HG03571 (cell line): Measurements from ENCODE around the gene RBFOX1.

Experiments used
- ATAC-seq: cut with Tn5 transposase; IDR thresholded peaks from one replicate; pipeline ENCODE4 v1.9.1; 2021; ENCODE audit not compliant: unreplicated experiment

Gene RBFOX1

DNA sequence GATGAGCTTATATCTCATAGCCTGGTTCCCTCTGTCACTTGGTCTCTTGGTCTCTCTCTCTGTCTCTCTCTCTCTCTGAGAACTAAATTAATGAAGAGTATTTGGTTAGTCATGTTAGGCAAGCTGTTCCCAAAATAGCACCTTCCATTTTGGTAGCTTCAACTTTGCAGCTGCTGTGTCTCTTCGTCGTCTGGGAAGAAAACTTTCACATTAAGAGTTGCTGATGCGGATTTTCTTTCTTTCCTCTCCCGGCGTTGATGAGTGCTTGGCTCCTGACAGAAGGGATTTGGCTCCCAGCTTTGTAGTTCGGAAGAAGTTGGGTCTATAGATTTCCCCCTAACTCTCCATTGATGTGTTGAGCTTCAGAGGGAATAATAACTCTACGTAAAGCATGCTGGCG lies at the start of gene RBFOX1:
RBFOX1 (plus strand) TSS at position 235 of the 400 bp plus-strand sequence.
- ATAC-seq, result no peak

DNA sequence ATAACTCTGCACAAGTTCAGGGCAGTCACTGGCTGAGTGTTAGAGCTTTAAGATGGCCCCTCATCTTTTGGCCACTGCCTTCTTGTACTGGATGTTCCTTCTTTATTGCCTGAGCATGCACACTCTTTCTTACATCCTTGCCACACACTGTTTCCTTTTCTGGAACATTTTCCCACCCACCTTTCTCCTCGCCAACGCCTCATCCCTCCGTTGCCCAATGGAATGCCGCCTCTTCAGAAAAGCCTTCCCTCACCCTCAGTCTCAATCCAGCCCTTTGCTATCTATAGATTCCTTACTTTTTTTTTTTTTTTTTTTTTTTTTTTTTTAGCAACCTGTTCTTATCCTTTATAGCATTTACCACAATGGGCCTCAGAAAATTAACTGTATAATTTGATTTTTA lies 47.9 kb upstream of the RBFOX1 start:
- no peak for ATAC-seq

DNA sequence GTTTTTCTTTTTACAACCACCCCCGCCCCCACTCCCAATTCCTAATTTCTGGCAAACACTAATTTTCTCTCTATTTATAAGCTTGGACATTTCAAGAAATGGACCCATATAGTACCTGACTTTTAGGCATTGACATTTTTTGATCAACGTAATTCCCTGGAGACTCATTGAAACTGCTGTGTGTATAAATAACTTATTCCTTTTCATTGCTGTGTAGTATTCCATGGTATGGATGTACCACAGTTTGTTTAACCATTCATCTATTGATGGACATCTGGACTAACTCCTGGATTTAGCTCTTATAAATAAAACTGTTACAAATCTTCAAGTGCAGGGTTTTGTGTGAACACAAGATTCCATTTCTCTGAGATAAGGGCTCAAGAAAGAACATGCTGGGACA lies 47.1 kb upstream of the RBFOX1 start:
- ATAC-seq, result no peak

DNA sequence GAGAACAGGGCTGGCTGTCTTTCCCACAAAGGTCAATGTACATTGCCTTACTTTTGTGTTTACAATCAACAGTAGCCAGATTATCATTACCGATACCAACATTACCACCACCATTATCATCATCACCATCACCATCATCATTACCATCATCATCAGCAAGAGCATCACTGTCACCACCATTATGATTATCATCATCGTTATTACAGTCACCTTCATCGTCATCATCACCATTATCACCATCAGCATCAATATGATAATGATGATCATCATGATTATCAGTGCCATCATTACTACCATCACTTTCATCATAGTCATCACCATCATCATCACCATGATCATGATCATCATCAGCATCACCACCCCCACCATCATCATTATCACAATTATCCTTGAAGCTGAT lies 43.3 kb upstream of the RBFOX1 start:
- ATAC-seq, result no peak

GRCh38 chr16:7290682-7291081 lies 42.0 kb upstream of the RBFOX1 start:
- ATAC-seq, result no peak

- no peak for ATAC-seq
Measured at GRCh38 chr16:7294020-7294419, 38.6 kb upstream of the RBFOX1 start.

DNA sequence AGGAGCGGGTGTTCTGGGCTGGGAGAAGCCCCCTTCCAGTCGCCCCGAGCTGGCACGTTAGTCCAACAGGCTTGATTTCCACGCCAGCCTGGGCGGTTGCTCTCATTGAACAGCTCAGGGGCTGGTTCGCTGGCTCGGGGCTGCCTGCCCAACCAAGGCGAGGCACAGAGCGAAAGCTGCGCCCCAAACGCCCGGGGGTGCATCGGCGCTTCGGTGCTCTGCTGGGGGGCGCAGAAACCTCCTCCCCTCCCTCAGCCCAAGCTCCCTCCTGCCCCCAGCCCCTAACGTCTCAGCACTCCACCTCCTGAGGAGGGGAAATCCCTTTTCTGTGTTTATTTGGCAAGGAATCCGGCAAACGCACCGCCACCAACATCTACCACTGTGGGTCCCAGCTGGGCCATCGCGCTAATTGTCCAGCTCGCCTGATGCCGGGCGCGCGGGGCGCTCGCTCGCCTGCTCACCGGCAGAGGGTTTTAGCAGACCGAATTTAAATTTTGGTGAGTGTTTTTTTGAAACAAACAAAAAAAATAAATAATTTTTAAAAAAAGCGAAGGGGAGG lies 29.5 kb upstream of the RBFOX1 start:
- no peak for ATAC-seq

- no peak for ATAC-seq
Measured at GRCh38 chr16:7303660-7304200, 28.9 kb upstream of the RBFOX1 start.

DNA sequence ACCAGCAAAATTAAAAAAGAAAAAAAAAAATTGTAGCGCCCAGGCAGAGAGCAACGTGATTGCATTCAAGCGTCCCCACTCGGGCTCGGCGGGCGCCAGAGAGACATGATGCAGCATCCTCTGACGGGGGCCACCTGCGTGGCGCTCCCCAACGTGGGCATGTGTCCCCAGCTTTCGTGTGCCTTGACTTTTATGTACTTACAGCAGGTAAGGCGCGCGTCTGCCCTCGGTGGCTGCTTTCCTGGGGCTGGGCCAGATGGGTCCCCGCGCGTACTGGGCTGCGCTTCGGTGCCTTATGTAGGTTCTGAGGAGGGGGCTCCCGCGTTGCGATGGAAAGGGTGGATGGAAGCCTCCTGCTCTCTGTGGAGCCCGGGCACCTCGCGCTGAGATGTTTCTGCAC lies 28.4 kb upstream of the RBFOX1 start:
- ATAC-seq, result no peak

- no peak for ATAC-seq
Measured at GRCh38 chr16:7304958-7305357, 27.7 kb upstream of the RBFOX1 start.

DNA sequence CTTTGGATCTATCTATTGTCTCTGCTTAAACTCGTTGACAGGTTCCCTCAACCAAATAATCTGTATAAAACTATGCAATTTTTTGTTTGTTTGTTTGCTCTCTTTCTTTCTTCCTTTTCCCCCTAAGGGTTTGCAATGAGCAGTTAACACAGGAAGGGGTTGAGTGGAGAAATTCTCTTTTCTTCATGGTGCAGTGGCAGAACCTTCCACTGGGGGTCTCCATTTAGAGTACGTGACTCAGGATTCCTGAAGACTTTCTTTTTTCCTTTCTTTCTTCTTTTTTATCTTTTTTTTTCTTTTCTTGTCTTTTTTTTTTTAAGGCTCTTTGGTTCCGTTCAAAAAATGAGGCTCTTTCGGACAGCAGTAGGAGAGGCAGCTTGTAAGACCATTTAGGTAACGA lies 19.5 kb upstream of the RBFOX1 start:
- no peak for ATAC-seq

DNA sequence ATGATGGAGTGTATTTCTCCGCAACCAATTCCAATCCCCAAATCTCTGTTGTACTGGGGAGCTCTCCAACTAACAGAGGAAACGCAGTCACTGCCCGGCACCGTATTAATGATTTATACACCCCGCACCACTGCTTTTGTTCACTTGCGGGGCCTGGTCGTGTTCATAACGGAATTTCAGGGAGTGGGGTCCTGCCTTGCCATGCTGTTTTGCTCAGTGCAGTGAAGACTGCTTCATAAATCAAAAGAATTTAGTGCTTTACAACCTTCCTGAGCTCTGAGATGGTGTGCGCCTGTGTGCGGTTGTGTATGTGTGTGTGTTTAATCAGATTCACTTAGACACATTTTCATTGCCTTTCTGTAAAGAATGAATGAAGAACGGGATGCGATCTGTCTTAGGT lies 18.5 kb upstream of the RBFOX1 start:
- ATAC-seq, result no peak

DNA sequence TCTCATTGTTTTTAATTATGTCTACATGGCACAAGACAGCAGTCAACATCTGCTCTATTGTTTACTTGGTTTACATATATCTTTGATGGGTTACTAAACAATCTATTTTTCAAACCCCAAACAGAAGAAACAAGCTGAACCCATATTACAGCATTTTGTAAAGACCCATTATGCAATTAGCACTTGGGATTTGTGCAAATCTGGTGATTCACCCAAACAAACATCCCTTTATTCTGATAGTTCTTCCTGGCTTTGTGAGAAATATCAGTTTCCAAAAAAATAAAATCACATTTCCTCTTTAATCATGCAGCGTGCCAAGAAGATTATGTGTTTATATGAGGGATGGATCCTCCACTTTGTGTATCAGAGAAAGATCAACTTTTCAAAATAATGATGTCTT lies 16.8 kb upstream of the RBFOX1 start:
- ATAC-seq, result no peak

- ATAC-seq, result no peak
Measured at GRCh38 chr16:7316281-7316888, 16.3 kb upstream of the RBFOX1 start.

GRCh38 chr16:7317982-7318381 lies 14.7 kb upstream of the RBFOX1 start:
- no peak for ATAC-seq

GRCh38 chr16:7318686-7319085 lies 14.0 kb upstream of the RBFOX1 start:
- no peak for ATAC-seq

DNA sequence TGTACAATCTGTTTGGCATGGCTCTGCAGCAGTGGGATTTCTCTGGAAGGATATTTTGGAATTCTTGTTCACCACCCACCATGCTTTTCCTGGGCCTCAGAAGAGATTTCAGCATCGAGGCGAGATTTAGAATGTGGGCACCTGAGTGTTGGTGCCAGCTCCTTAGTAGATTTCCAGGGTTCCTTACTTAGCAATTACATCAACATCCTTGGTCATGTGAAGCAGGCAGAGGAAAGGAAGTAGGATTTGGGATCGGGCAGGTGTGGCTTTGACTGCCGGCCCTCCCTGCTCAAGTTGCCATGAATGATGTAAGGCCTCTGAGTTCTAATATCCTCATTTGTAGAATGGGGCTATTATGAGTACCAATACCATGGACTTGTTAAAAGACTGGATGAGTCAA lies 13.1 kb upstream of the RBFOX1 start:
- ATAC-seq, result no peak

GRCh38 chr16:7321661-7322060 lies 11.0 kb upstream of the RBFOX1 start:
- no peak for ATAC-seq

GRCh38 chr16:7324321-7324720 lies 8.3 kb upstream of the RBFOX1 start:
- no peak for ATAC-seq

DNA sequence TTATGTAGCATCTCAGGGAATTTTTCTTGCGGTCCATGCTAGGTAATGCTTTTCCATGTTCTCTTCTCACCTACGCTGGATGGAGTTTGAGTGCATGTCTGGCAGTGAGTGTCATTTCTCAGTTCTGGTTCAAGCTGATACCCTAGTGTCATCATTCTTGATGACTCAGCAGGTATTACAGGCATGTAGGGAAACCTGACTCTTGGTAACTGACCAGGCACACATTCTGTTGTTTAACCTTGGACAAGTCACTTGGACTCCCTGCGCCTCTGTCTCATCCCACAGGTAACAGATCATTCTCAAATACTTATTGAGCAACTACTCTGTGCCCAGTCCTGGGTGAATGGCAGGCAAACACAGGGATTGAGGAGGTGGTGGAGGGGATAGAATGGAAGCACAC lies 6.8 kb upstream of the RBFOX1 start:
- no peak for ATAC-seq

DNA sequence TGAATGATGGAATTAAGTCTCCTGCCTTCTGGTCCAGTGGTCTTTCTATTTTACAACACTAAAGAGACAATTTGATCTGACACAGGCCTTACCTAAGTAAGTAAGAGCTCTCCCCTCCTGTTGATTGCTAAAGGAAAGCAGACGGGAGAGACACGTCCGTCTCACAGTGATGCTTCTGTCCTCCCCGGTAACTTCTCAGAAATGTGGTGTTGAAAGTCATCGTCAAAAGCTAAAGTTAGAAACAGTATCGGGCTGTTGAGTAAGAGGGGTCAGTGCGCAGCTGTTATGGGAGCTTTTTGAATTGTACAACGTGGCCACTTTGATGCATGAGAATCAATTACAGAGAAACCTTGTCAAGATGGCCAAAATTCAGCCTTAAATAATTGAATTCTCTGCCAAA lies 1.9 kb upstream of the RBFOX1 start:
- ATAC-seq, result no peak

DNA sequence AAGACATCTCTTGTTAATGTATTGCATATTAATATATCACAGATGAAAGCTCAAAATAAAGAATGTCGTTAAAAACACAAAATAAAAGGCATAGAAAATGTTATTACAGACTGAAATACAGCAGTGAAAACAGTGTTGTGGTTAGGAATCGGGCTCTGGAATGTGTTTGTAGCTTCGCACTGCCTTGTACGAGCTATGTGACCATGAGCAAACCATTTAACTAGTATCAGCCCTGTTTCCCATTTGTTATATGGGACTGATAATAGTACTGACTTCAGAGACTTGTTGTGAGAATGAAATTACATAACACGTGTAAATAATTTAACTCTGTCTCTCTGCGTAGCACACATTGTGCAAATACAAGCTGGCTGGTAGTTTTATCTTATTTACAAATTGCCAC lies 648 bp upstream of the RBFOX1 start:
- no peak for ATAC-seq

DNA sequence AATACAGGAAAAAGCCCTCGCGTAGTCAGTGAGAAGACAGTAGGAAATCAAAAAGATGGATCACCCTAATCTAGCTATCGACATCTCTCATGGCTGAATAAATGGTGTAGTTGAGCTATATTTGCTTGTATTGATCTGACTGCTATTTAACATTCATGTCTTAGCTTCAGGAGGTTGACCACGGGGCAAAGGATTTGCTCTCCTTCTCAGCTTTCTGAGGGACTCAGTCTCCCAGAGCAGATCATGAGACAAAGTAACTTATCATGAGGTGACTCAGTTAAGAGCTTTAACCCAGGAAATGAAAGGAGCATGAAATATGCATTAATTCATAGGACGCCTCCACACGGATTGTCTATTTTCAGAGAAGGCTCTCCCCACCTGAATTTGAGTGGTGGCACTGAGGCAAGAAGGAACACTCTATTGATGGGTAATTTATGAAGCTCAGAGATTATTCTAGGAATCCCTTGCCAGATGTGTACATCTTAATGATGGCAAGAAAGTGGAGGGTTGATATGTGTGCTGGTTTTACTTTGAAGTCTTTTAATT lies 608 bp downstream of the RBFOX1 start:
- no peak for ATAC-seq
